ENCODE data around the gene CACNA1F.

Gene CACNA1F

DNA sequence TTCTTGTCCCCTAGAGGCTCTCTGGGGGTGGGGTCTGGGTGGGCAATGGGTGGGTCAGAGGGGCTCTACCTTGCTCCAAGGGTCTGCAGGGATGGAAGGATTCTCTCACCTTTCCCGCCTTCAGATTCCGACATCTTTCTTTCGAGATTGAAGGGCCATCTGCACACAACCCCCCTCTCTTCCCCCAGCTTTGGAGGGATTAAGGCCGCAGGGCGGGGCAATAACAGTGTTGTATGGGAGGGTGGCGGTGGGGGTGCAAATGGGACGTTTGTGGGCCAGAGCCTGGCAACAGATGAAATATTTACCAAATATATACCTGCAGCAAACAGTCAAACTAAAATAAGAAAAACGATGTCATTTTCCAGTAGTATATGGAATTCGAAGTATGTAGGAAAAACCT, at the start of gene CACNA1F:
Gene CACNA1F, minus strand, starts transcription at position 165 of the 400 bp plus-strand sequence. Its CDS starts 31 bp downstream, at position 134.
- no peak for DNase-seq (ENCODE audit: low spot score)

DNA sequence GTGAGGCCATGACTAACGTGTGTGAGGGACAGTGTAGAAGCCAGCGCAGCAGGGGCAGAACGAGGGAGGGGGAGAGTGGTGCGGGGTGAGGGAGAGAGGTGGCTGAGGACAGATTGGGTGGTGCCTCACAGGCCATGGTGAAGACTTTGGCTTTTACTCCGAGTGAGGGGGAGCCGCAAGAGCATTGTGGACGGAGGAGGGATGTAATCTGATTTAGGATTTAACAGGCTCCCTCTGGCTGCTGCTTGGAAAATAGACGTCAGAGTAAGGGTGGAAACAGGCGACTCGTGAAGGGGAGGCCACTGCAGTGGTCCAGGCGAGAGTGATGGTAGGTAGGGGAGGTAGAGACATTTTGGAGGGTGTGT, 49.5 kb upstream of the CACNA1F start:
- DNase-seq (ENCODE audit: low spot score), result no peak

DNA sequence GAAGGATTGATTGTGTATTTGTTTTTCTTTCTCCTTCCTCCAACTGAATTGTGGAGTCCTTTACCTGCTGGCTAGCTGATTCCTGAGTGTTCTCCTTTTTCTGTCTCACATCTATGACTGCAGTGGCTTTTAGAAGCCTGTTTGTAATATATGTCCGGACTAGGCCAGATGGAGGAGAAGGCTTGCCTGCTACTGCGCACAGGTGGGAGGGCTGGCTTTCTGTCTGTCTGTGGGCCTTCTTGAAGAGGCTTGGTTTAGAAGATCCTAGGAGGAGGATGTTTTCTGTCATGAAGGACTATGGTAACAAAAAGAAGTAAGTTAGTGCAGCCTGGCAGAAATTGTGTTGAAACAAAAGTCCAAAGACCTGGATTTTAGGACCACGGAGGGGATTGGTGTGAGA, 44.9 kb upstream of the CACNA1F start:
- DNase-seq (ENCODE audit: low spot score), result no peak

DNA sequence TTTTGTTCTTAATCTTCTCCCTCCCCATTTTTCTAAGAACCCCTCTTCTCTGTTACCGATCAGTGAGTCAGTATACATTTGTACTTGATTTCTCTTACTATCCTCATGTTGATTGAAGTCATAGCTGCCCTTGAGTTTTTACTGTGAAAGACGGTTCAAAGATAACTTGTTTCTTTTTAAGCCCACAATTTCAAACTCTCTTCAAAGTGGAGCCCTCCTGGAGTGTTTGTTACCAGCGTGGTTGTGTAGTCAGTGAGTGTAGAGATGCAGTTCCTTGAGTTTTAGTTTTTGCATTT, 44.3 kb upstream of the CACNA1F start:
- DNase-seq (ENCODE audit: low spot score), result no peak

DNA sequence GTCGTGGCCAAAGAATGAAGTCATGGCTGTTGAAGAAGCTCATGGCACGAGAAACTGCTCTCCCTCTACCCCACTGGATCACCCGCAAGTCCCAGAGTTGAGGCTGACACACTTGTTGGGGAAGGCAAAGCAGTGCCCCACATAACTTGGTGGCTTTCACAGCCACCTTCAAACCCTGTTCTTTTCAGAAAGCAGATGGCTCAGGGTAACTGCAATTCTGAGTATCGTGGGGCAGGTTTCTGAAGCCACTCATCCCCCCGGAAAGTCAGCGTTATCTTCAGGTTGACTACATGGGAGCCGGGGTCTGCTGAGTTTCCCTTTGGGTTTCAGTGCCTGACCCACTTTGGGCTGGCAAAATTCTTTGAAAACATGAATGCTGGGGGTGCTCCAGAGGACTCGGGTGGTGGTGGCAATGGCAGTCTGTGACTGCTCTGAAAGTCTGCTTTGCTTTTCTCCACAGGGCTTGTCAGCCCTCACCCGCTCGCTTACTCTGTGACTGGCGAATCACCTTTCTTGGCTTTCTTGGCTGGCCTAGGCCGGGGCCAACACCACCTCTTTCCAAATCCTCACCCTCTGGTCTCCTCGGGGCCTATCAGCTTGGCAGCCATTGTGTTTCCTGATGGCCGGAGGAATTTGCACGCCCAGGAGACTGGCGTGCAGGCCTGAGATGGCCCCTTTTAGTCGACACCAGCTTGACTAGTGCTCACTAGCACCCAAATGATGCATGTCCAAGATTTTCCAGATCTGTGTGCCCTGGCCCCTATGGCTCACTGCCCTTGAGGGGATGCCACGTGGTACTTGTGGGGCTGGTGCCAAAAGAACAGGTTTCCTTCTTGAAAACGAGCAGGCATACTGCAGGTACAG, 43.8 kb upstream of the CACNA1F start:
- DNase-seq (ENCODE audit: low spot score), result no peak

DNA sequence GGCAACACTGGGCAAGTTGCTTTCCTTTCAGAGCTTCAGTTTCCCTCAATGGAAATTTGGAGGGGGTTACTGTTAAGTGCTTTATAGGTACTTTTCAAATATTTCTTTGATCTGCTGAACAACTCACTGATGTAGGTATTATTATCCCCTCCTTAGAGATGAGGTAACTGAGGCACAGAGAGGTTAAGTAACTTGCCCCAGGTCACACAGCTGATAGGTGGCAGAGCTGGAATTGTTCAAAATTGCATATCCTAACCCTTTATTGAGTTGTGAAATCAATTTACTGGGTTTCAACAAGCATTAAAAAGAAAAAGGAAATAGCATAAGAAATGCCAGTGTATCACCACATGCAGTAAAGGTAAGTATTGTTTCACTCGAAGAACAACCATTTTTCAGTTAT, 43.1 kb upstream of the CACNA1F start:
- DNase-seq (ENCODE audit: low spot score), result no peak

DNA sequence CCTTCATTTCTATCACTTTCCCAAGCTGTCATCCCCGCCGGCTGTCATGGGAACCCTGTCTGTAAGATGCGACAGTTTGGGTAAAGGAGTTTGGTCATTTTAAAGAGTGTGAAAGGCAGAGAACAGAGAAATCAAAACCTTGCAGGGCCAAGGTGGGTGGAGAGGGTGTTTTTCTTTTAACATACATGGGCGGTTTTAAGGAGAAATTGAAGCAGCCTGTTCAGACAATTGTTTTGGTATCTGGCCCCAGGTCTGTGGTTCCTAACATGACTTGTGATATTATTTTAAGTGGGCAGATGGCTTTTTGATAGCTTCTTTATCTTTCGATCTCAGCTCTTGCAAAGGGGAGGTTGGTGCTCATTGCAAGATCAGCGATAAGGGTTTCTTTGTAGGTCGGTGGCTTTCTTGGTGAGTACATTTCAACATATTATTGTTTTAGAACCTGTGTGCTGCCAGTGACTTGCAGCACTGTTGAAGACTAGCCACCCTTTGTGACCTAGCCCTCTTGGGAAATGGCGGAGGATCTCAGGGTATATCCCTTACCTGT, 40.1 kb upstream of the CACNA1F start:
- no peak for DNase-seq (ENCODE audit: low spot score)

DNA sequence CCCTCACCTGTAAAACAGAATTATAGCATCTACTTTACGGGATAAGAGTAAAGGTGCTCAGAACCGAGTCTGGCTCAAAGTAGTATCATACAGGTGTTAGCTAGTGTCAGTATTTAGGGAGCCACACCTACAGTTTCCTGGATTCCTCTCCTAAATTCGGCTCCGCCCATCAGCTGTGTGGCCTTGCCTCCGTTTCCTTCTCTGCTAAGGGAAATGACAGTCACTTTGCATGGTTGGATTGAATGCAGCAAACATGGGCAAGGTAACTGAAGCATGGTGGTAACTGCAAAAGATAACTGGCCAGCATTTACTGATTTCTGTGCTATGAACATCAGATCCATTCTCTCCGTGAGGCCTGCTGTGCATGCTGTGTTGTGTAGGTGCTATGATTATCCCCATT, 39.3 kb upstream of the CACNA1F start:
- DNase-seq (ENCODE audit: low spot score), result no peak

DNA sequence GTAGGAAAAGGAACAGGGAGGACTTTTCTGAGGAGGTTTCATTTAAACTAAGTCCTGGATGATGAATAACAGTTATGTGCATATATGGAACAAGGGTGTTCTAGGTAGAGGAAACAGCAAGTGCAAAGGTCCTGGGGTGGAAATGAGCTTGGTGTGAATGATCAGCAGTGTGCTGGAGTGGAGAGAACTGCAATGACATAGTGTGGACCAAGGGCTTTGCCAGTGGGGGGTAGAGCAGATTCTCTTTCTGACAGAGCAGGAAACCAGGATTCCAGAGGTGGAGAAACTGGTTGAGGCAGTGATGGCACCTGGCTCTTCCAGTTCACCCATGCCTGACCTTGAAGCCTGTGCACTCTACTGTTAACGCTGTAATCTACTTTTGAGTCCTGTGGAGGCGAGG, 38.2 kb upstream of the CACNA1F start:
- DNase-seq (ENCODE audit: low spot score), result no peak

DNA sequence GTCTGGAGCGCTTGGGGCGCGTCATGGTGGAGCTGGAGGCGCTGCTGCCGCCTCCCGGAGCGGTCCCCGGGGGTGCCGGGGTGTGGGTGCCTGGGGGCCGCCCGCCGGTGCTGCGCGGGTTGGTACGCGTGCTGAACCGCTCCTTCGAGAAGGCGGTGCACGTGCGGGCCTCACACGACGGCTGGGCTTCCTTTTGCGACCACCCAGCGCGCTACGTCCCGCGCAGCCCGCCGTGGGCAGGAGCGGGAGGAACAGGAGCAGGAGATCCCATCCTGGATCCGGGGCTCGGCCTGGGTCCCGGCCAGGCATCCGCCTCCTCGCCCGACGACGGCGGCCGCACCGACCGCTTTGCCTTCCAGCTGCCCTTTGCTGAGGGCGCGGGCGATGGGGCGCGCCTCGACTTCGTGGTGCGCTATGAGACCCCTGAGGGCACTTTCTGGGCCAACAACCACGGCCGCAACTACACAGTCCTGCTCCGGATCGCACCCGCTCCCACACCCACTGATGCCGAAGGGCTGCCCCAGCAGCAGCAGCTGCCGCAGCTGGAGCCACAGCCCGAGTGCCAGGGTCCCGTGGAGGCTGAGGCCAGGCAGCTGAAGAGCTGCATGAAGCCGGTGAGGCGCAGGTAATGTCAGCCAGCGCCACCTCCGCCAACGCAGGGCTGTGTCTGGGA, 37.2 kb upstream of the CACNA1F start:
- no peak for DNase-seq (ENCODE audit: low spot score)

DNA sequence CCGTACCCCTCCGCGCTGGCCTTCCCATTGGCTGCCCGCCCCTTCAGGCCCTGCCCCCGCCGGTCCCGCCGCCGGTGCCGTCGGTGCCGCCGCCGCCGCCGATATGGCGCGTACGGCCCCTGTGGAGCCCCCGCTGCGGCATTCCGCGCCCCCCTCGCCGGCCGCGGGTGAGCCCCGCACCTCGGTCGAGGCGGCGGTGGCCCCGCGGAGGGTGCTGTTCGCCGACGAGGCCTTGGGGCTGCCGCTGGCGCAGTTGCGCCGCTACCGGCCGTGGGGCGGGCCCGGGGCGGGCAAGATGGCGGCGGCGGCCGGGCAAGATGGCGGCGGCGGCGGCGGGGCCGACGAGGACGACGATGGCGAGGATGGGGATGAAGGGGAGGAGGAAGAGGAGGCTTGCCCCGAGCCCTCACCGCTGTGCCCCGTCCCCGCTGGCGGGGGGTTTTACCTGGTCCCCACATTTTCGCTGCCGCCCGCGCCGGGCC, 36.7 kb upstream of the CACNA1F start, which contains the start of gene PPP1R3F:
Gene PPP1R3F, plus strand, starts transcription at position 27 of the 482 bp plus-strand sequence. Its CDS starts 77 bp downstream, at position 104.
- no peak for DNase-seq (ENCODE audit: low spot score)

DNA sequence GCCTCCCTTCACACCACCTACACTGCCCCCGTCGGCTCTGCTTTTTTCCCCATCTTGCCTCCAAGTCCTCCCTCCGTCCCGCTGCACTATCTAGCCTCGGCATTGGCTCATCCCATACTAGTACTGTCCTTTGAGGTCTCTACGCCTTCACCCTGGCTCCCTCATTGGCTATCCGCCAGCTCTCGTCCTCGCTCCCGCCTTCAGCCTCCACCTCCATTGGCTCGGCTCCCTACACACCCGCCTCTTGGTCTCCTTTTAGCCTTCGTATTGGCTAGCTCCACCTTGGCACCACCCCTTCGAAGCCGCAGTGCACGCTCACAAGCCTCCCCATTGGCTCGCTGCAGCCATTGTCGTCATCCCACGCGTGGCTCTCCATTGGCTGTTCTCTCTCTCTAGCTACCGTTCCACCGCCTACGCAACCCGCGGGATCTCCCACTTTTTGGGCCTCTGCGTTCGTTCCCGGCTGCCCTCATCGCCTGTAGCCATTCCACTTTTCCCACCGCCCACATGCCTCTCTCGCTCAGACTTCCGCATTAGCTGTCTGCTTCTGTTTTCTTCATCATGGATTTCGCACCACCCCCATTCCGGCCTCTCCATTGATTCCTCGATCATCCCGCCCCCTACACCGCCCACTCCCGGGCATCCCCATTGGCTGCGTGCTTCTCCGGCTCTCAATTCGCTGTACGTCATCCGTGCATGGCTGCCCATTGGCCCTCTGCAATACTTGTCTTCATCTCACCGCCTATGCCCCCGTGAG, 36.0 kb upstream of the CACNA1F start:
- peak; percentile 97 for DNase-seq (ENCODE audit: low spot score)

DNA sequence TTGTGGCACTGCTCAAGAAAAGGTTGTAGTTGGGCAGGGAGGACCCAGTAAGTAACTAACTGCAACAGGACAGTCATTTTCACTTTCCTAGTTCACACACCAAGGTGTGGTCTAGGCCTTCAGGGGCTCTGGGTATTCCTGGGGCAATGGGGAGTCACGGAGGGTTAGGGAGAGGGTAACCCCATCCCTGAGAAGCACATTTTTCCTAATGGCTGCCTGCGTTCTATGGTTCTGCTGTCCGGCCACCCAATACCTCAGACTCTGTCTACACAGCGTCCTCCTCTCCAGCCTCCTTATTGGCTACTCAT, 35.5 kb upstream of the CACNA1F start:
- DNase-seq (ENCODE audit: low spot score), result no peak

DNA sequence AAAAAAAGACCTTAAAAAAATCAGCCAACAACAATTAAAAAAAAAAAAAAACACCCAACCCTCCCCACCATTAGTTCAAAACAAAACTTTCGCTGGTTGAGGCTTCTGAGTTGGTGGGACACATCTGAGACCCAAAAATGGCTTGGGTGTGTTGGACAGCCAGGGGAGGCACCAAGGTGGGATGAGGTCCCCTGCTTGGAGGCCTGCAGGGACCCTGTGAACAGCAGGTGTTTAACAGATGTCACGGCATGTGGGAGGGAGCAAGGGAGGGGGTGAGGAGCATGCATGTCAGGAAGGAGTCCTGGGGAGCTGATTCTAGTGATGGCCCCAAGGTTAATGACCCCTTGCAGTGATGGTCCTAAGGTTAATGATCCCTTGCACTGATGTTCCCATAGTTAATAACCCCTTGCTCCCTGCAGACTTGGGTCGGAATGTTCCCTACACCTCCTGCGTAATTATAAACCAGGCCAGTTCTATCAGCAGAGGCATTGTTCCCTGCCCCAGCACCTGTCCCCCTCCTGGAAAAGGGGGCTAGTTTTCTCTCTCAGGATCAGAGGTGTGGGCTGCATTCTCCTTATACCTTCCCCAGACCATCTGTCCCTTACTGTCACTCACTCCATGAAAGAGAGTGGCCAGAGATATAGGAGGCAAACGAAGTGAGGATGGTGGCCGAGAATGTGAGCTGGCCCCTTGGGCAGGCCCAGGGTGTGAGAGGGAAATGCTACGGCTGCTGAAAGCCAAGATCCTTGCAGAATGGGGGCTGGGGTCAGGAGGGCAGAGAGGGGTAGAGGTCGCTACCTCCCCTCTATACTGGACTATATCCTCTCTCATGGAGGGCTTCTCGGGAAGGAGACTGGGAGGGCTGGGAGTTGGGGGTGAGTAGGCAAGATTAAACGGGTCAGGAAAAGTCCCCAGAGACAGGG, 33.6 kb upstream of the CACNA1F start:
- DNase-seq (ENCODE audit: low spot score), result no peak

DNA sequence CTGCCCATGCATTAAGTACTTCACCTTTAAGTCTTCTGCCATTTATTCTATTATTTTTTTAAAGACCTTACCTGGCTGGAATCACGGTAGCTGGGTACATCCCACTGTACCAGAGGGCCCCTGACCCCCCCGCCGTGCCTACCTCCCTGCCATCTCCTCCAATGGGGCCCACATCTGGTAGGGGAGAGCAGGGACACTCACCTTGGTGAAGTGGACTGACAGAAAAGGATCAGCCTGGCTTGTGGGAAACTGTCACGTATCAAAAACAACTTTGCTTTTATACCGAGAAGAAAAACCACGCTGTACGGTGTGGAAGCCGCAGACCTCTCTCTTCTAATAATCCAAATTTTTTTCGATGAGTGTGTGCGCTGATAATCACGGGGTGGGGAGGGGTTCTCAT, 31.3 kb upstream of the CACNA1F start, which contains the start of gene FOXP3:
Gene FOXP3, minus strand, starts transcription at position 251 of the 400 bp plus-strand sequence. CDS start 6,205 bp downstream, outside the sequence.
- no peak for DNase-seq (ENCODE audit: low spot score)

DNA sequence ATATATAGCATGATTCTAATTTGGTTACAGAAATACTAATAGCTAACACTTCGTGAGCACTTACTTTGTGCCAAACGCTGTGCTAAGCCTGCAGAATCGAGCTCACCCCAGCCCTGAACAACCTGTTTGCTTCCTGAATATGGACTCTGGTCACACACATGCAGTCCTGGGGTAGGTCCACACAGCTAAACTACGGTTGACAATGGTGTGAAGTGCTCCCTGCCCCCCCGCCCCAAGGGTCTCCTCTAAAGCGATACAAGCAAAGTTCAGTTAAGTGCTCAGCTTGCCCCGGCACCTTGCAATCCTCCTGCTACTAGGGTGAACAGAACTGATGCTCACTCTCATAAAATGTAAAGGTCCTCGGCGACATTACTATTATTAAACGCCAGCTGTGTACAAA, 30.5 kb upstream of the CACNA1F start:
- DNase-seq (ENCODE audit: low spot score), result no peak

DNA sequence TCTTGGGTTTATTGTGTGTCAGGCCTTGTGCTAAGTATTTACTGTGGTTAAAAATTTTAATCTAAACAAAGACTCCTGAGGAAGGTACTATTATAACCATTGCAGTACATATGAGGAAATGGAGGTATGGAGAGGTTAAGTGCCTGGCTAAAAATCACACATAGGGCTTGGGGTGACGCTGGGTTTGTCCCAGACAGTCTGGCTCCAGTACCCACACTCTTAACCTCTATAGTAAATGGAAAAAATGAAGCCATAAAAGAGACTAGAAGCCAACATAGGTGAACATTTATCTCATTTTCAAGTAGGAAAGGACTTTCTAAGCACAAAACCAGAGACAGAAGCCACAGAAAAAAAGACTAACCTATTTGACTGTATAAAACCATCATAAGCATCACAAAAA, 29.5 kb upstream of the CACNA1F start:
- no peak for DNase-seq (ENCODE audit: low spot score)

DNA sequence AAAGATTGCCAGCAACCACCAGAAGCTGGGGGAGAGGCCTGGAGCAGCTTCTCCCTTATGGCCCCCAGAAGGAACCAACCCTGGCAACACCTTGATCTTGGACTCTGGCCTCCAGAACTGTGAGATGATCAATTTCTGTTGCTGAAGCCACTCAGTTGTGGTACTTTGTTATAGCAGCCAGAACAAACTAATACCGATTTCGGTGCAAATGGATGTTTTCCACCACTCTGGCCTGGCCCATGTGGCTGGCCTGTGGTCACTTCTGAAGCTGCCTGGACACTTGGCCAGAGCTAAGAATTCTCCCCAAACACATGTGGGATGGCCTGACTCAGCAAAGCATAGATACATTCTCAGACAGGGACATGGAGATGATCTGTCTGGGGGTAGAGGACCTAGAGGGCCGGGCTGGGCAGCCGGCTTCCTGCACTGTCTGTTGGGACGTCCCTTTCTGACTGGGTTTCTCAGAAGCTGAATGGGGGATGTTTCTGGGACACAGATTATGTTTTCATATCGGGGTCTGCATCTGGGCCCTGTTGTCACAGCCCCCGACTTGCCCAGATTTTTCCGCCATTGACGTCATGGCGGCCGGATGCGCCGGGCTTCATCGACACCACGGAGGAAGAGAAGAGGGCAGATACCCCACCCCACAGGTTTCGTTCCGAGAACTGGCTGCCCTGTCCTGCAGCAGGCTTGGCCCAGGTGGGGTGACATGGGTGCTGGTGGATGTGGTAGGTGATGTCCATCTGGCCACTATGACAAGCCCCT, 27.3 kb upstream of the CACNA1F start:
- no peak for DNase-seq (ENCODE audit: low spot score)

DNA sequence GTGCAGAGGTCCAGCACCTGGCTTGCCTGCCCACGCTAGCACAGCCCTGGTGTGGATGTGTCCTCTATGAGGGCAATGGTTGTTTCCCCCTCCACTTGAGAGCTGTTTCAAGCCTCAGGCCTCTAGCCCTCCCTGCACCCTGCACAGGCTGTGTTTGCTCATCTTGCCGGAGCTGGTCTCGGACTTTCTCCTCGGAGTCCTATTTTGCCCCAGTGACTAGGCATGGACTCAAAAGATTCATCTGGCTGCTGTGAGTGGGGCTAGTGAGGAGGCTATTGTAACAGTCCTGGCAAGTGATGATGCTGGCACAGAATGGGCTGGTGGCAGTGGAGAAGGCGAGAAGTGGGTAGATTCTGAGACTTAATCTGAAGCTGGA, 25.6 kb upstream of the CACNA1F start:
- DNase-seq (ENCODE audit: low spot score), result peak; percentile 8

DNA sequence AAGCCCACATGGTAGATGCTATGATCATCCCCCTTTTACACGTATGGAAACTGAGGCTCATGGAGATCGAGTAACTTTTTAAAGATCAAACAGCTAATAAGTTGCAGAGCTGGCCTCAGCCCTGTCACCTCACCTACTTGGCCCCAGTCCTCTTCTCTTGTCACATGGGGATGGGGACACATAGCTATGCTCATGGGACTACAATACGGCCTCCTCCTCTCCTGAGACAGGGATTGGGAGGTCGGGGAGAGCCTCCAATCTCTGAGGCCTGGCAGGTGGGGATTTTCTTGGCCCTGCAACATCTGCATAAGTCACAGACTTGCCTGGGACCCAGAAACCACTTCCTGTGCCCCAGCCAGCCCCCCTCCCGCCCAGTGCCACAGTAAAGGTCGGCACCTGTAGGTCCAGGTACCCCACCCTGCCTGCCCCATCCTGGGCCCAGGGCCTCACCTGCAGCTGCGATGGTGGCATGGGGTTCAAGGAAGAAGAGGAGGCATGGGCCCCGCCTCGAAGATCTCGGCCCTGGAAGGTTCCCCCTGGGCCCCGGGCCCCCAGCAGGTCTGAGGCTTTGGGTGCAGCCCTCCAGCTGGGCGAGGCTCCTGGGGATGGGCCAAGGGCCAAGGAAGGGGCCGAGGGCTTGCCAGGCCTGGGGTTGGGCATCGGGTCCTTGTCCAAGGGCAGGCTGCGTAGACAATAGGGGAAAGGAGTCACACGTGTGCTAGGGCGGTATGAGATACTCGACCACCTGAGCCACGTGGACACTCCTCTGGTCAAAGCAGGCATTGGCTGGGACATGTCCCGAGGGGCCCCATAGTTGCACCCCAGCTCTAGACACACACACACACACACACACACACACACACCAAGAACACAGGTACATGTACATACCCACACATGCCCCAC, 25.0 kb upstream of the CACNA1F start:
- DNase-seq (ENCODE audit: low spot score), result no peak
